Measurements from ENCODE around the gene TRPM8.
A peak's percentile ranks its signal among the peaks of the same experiment; 100 is the strongest.

TRPM8 gene

GRCh38 chr2:234005126-234005525 lies 88.0 kb downstream of the TRPM8 start:
- DNase-seq, result no peak

GRCh38 chr2:234006501-234006900 lies 89.3 kb downstream of the TRPM8 start:
- no peak for DNase-seq

GRCh38 chr2:234014427-234014826 lies 97.3 kb downstream of the TRPM8 start:
- no peak for DNase-seq

- no peak for DNase-seq
Observed at GRCh38 chr2:234015861-234016260, 98.7 kb downstream of the TRPM8 start.

- no peak for DNase-seq
Observed at GRCh38 chr2:234019896-234020295, 102.7 kb downstream of the TRPM8 start.

- no peak for DNase-seq
Observed at GRCh38 chr2:234020332-234020731, 103.2 kb downstream of the TRPM8 start.

GRCh38 chr2:234022424-234022823 lies 105.3 kb downstream of the TRPM8 start:
- DNase-seq, result no peak

GRCh38 chr2:234024304-234024703 lies 107.1 kb downstream of the TRPM8 start:
- DNase-seq, result no peak

GRCh38 chr2:234025466-234025865 lies 108.3 kb downstream of the TRPM8 start:
- no peak for DNase-seq

GRCh38 chr2:234025891-234026401 lies 108.8 kb downstream of the TRPM8 start:
- no peak for DNase-seq

GRCh38 chr2:234026693-234027254 lies 109.6 kb downstream of the TRPM8 start:
- DNase-seq, result no peak

GRCh38 chr2:234027641-234028040 lies 110.5 kb downstream of the TRPM8 start:
- DNase-seq, result no peak

- no peak for DNase-seq
Observed at GRCh38 chr2:234029150-234029733, 112.1 kb downstream of the TRPM8 start.

GRCh38 chr2:234031207-234031606 lies 114.0 kb downstream of the TRPM8 start:
- DNase-seq, result no peak

GRCh38 chr2:234032279-234032856 lies 115.2 kb downstream of the TRPM8 start:
- DNase-seq, result peak; percentile 25

GRCh38 chr2:234033174-234033573 lies 116.0 kb downstream of the TRPM8 start:
- DNase-seq, result no peak

GRCh38 chr2:234033885-234034284 lies 116.7 kb downstream of the TRPM8 start:
- no peak for DNase-seq

- DNase-seq, result no peak
Observed at GRCh38 chr2:234038076-234038802, 121.1 kb downstream of the TRPM8 start.

- no peak for DNase-seq
Observed at GRCh38 chr2:234044157-234044556, 127.0 kb downstream of the TRPM8 start.

- no peak for DNase-seq
Observed at GRCh38 chr2:234046521-234046920, 129.3 kb downstream of the TRPM8 start.

- DNase-seq, result no peak
Observed at GRCh38 chr2:234047361-234047760, 130.2 kb downstream of the TRPM8 start.

GRCh38 chr2:234048049-234048448 lies 130.9 kb downstream of the TRPM8 start:
- no peak for DNase-seq

GRCh38 chr2:234050455-234051135 lies 133.4 kb downstream of the TRPM8 start, which contains the start of gene SPP2:
Gene SPP2, plus strand, starts transcription at chr2:234050702. Its CDS starts 85 bp downstream, at chr2:234050787.
- no peak for DNase-seq
